ENCODE data around the gene ATP6V0E1. TPM values are rescaled to one million over a fixed set of nuclear protein-coding genes. Genes with fewer than 3 reads are reported as not detected.
"Not testable (repeated sequence)": the region's sequence is repeated elsewhere in the genome, so short reads cannot be mapped to it uniquely, and the experiment has no call there.

ATP6V0E1 gene
- total RNA-seq, 1 donor from 2014 or later: 100 TPM

- no peak overlapping the region for H3K4me3 ChIP-seq (ENCODE audit: low read depth, low read length)
- DNase-seq (ENCODE audit: low read depth): no peak
- TF ChIP-seq CTCF (conservative IDR thresholded peaks at IDR 0.05; ENCODE audit: low read depth, low read length): no peak
Measured at GRCh38 chr5:173065155-173065554, 81.6 kb downstream of the ATP6V0E1 start.

GRCh38 chr5:173069671-173070070 lies 86.1 kb downstream of the ATP6V0E1 start:
- TF ChIP-seq CTCF (conservative IDR thresholded peaks at IDR 0.05; ENCODE audit: low read depth, low read length): no peak
- DNase-seq (ENCODE audit: low read depth): no peak
- H3K4me3 ChIP-seq (ENCODE audit: low read depth, low read length): no peak overlapping the region

GRCh38 chr5:173075137-173075843 lies 91.7 kb downstream of the ATP6V0E1 start:
- no peak for DNase-seq (ENCODE audit: low read depth)
- no peak for TF ChIP-seq CTCF (conservative IDR thresholded peaks at IDR 0.05; ENCODE audit: low read depth, low read length)
- H3K4me3 ChIP-seq (ENCODE audit: low read depth, low read length): no peak overlapping the region

- no peak for TF ChIP-seq CTCF (conservative IDR thresholded peaks at IDR 0.05; ENCODE audit: low read depth, low read length)
- no peak for DNase-seq (ENCODE audit: low read depth)
- no peak overlapping the region for H3K4me3 ChIP-seq (ENCODE audit: low read depth, low read length)
Measured at GRCh38 chr5:173075970-173076369, 92.4 kb downstream of the ATP6V0E1 start.

- not testable (repeated sequence) for DNase-seq (ENCODE audit: low read depth); H3K4me3 ChIP-seq (ENCODE audit: low read depth, low read length)
Measured at GRCh38 chr5:173076471-173076870, 92.9 kb downstream of the ATP6V0E1 start.

GRCh38 chr5:173078878-173079277 lies 95.3 kb downstream of the ATP6V0E1 start:
- no peak for DNase-seq (ENCODE audit: low read depth)
- H3K4me3 ChIP-seq (ENCODE audit: low read depth, low read length): no peak overlapping the region
- no peak for TF ChIP-seq CTCF (conservative IDR thresholded peaks at IDR 0.05; ENCODE audit: low read depth, low read length)

Other genes starting within 250 kb of the ATP6V0E1 start
- 186 and 215 TPM in 2 replicates for gene DUSP1, start 212.6 kb upstream of the ATP6V0E1 start, total RNA-seq
- gene ERGIC1, start 149.5 kb upstream of the ATP6V0E1 start, total RNA-seq: 99.1 and 155 TPM in 2 replicates
- 73.1 and 86.5 TPM in 2 replicates for gene RPL26L1, start 24.3 kb upstream of the ATP6V0E1 start, total RNA-seq
- 1.8 and 2.8 TPM in 2 replicates for gene CREBRF, start 72.6 kb downstream of the ATP6V0E1 start, total RNA-seq
- 21.3 and 22.7 TPM in 2 replicates for gene BNIP1, start 160.8 kb downstream of the ATP6V0E1 start, total RNA-seq